GM19438 (cell line): ENCODE data around the gene VPS37D.
"Not testable (repeated sequence)": the region's sequence is repeated elsewhere in the genome, so short reads cannot be mapped to it uniquely, and the experiment has no call there.

ENCODE experiments used
- ATAC-seq: cut with Tn5 transposase; IDR thresholded peaks from one replicate; pipeline ENCODE4 v1.9.1; 2021; ENCODE audit warnings: low read depth; ENCODE audit not compliant: unreplicated experiment

The VPS37D gene

DNA sequence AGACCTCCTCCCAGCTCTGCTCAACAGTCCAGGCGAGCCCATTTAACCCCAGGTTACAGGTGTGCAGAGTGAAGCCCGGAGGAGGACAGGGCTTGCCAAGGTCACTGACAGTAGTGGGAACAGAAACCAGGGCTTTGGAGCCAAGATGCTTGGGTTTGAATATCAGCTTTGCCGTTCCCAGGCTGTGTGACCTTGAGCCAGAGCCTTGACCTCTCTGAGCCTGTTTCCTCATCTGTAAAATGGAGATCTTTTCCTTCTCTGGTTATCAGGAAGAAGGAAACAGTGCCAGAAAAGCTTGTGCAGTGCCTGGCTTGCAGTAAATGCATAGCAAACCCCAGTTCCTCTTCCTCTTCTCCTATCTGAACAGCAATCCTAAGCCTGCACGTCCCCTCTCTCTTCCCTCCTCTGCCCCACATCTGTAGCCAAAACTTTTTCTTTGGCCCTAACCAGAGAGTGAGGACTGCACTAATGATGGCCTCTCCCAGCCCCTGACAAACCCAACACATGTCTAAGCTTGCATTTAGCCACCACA is 21.9 kb upstream of the VPS37D start:
- ATAC-seq: no peak

DNA sequence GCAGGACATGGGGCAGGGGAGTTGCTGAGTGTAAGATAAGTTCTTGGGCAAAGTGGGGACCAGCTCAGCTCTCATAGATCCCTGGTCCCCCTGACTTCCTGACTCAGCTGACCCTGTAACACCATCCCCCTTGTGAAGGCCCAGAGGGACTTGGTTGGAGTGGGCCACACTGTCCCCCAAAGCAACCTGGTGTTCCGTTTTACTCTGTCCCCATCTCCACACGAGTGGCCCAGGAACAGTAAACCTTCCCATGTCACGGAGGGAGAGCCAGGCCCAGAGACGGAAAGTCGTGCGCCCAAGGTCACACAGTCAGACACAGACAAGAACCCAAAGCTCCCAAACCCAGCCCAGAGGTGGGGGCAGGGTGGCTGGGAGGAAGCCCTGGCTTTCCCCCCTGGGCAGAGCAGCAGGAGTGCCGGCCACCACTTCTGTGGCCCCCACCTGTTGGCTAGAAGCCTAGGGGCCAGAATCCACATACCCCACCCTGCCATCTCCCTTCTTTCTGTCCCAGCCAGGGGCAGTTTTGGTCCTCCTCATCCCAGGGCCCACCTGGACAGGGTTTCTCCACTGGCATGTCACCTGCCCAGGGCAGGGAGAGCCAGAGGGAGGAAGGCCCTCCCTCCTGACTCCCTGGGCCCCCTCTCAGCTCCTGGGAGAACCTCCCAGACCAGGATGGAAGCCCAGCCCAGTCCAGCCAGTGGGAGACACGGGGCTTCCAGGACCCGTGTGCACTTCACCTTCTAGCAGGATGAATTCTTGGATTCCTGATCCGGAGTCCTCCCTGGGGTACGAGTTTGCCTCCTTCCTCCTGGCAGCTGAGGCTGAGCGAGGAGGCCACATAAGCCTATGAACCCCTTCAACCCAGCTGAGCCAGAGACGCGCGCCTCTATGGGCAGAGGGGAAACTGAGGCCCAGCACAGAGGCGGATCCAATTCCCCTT is 20.6 kb upstream of the VPS37D start:
- ATAC-seq: no peak

DNA sequence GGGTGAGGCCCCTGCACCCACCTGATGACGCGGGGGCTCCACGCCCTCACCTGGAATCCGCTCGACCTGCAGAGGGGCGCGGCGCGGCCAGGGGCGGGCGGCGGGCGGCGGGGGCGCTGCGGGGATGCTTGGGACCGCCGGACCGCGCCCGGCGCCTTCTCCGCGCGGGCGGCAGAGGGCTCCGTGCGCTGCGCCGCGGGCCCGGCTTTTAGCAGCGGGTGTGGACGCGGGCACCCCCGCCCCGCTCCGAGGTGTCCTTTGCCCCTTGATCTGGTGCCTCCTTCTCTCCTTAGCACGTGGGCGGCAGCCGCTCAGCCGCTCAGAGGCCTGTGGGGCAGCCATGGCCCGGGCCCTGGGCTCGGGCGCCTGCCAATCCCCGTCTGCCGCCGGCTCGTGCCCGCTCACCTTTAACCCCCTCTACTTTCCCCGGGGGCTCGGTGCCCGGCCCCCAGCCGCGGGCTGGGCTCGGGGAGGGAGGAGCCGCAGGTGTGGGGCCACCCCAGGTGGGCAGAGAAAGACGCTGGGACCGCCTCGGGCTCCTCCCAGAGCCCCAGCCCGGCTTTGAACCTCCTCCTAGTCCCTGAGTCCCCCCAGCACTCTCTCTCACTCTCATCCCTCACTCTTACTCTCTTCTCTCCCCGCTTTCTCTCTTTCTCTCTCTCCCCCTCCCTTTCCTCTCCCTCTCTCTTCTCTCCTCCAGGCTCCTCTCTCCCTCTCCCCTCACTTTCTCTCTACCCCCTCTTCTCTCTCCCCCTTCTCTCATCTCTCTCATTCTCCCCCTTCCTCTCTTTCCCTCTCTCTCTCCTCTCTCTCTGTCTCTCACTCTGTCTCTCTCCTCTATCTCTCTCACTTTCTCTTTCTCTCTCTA is 19.7 kb upstream of the VPS37D start:
- ATAC-seq: no peak

DNA sequence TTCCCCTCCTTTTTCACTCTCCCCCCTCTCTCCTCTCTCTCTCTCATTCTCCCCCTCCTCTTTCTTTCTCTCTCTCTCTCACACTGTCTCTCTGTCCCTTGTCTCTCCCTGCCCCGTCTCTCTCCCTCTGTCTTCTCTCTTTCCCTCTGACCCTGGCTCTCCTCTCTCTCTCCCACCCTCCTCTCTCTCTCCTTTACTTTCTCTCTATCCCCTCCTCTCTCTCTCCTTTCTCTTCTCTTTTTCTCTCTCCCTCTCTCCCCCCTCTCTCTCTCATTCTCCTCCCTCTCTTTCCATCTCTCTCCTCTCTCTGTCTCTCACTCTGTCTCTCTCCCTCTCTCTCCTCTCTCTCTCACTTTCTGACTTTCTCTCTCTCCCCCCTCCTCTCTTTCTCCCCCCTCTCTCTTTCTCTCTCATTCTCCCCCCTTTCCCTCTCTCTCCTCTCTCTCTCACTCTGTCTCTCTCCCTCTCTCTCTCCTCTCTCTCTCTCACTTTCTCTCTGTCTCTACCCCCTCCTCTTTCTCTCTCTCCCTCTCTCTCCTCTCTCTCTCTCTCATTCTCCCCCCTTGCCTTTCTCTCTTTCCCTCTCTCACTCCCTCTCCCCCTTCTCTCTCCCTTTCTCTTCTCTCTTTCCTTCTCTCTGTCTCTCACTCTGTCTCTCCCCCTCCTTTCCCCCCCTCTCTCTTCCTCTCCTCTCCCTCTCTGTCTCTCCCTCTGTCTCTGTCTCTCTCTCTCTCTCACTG is 18.9 kb upstream of the VPS37D start:
- ATAC-seq: no peak

DNA sequence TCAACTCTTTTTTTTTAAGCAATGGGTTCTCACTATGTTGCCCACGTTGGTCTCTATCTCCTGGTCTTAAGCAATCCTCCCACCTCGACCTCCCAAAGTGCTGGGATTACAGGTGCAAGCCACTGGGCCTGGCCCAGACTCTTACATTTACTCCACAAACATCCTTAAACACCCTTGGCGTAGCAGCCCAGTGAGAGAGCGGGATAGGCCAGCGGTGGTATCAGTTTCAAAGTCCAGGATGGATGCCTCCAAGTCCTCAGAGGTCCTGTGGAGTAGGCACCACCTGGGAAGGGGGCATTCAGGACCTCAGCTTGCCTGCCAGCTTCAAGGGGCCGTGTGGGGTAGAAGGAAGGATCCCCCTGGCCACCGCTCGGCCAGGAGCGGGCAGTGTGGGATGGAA is 18.1 kb upstream of the VPS37D start:
- ATAC-seq: no peak

DNA sequence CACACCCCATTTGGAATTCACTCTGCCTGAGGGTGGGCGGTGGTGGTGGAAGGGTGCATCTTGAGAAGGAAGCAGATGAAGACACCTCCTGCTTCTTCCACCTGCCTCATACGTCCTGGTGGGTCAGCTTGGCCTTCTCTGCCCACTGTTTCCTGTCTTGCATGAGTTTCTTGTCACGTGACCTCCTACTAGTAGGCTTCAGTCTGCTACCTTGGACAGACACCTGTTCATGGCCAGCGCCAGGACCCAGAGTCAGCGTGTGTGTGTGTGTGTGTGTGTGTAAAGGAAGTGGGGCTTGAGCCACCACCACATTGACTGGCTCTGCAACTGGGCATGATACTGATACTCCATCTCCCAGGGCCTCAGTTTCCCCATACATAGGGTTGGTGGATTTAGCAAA is 17.1 kb upstream of the VPS37D start:
- no peak for ATAC-seq

DNA sequence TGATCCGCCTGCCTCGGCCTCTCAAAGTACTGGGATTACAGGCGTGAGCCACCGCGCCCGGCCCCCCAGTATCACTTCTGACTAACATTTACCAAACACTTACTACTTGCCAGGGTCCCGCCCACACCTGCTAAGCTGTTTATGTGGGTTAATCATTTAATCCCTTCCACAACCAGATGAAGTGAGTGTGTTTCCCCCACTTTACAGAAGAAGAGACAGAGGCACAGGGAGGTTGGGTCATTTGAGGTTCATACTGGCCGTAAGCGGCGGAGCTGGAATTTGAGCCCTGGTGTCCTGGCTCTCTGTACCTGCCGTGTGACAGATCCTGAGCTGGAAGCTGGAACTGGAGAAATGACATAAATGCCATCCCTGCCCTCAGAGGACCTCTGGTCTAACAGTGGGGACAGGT is 15.1 kb upstream of the VPS37D start:
- no peak for ATAC-seq

DNA sequence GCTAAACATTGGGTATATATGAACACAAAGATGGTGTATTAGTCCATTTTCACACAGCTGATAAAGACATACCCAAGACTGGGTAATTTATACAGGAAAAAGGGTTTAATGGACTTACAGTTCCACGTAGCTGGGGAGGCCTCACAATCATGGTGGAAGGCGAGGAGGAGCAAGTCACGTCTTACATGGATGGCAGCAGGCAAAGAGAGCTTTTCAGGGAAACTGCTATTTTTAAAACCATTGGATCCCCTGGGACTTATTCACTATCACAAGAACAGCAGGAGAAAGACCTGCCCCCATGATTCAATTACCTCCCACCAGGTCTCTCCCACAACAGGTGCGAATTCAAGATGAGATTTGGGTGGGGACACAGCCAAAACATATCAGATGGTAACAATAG is 12.3 kb upstream of the VPS37D start:
- ATAC-seq: not testable (repeated sequence)

DNA sequence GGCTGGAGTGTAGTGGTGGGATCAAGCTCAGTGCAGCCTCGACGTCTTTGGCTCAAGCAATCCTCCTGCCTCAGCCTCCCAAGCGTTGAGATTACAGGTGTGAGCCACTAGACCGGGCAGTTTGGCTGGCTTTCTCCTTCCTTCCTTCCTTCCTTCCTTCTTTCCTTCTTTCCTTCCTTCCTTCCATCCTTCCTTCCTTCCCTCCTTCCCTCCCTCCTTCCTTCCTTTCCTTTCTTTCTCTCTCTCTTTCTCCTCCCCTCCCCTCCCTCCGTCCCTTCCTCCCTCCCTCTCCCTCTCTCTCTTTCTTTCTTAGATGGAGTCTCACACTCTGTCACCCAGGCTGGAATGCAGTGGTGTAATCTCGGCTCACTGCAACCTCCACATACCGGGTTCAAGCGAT is 7.6 kb upstream of the VPS37D start:
- no peak for ATAC-seq

DNA sequence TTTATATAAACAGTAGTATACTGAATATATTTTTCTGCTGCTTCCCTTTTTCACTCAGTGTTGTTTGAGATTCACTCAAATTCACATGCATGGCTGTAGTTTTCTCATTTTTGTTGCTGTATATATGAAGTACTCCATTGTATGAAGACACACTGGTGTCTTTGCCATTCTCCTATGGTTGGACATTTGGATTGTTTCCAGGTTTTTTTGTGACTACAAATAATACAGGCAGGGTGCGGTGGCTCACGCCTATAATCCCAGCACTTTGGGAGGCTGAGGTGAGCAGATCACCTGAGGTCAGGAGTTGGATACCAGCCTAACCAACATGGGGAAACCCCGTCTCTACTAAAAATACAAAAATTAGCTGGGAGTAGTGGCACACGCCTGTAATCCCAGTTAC is 7.0 kb upstream of the VPS37D start:
- ATAC-seq: not testable (repeated sequence)

DNA sequence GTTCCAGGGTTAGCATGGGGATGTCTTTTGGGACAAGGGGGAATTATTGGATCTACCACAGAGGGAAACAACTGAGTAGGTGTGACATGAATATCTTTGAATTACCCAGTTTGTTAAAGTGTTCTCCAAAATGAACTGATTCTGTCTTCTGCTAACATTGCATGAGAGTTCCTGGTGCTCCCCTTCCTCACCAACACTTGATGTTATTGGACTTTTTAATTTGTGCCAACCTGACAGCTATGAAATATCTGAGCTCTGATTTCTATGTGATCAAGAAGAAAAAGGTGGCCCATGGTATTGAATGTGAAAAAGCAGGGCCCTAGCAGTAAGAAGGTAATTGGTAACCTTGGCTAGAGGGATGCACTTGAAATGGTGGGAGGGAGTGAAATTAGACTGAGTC is 4.6 kb upstream of the VPS37D start:
- no peak for ATAC-seq

DNA sequence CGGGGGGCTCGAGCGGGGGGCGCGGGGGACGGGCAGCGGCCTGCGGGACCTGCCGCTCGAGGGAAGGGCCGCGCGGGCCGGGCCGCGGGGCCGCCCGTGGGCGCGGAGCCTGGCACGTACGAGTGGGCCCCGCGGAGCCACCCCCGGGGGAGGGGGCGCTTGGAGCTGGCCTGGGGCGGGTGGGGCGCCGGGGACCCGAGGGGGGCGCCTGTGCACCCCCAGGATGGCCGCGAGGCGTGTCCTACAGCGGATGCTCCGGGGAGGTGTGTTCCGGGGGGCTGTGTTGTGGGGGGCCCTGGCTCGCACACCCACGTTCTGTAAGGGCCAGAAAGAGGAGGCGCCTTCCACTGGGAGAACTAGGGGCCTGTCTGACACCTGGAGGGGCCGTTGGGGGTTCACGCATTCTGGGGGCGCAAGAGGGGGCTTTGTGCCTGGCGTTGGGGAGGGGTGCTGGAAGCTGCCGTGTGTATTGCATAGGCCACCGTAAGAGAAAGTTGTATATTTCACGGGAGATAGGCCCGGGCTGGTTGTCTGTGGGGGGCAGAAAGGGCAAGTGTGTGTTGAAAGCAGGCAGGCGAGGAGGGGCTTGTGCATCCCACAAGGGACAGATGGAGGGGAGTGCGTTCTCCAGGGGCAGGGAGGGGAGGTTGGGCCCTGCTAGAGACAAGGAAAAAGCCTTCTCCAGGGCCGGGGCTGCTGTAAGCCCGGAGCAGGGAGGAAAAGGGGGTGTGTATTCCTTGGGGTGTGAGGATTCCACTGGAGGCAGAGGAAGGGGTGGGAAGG is 663 bp downstream of the VPS37D start:
- ATAC-seq: peak; percentile 10

DNA sequence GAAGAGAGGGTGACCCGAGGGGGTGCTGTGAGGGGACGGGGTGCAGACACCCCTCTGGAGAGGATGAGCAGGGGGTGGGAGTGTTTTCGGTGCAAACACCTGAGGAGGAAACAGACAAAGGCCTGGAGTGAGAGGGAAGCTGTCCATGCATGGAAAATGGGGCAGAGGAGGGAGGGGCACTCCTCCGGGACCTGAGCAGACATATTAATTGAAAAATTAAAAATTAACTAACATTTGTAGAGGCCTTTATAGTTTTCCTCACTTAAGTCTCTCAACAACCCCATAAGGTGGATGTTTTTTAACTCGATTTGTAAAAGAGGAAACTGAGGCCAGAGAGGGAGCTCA is 1.2 kb downstream of the VPS37D start:
- no peak for ATAC-seq

DNA sequence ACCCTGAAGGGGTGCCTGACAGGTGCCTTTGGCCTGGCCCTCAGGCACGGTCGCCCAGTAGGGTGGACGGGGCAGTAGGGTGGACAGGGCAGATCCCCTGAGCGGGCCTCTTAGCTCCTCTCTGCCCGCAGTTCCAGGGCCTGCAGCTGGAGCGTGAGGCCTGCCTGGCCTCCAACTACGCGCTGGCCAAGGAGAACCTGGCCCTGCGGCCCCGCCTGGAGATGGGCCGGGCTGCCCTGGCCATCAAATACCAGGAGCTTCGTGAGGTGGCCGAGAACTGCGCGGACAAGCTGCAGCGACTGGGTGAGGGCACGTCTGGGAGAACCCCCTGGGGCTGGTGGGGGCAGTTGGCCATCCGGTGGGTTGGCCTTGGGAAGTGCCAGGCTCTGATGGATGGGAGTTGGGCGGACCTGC is 1.7 kb downstream of the VPS37D start:
- ATAC-seq: no peak

DNA sequence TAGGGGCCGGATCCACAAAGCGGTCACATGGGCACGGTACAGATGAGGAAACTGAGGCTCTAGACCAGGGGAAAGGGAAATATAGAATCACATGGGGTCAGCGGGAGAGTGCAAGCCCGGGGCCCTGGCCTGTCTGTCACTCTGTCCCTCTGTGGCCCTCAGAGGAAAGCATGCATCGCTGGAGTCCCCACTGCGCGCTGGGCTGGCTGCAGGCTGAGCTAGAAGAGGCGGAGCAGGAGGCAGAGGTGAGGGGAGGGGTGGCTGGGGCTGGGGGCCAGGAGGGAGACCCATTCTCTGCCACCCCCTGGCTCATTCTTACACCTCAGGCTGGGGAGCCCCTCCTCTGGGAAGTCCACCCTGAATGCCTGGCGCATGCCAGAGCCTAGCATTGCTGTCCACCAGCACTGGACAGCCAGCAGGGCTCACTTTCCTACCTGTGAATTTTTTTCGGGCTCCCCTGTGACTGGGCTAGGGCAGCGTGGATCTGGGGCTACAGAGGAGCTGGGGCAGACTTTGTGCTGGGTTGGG is 2.3 kb downstream of the VPS37D start:
- no peak for ATAC-seq

DNA sequence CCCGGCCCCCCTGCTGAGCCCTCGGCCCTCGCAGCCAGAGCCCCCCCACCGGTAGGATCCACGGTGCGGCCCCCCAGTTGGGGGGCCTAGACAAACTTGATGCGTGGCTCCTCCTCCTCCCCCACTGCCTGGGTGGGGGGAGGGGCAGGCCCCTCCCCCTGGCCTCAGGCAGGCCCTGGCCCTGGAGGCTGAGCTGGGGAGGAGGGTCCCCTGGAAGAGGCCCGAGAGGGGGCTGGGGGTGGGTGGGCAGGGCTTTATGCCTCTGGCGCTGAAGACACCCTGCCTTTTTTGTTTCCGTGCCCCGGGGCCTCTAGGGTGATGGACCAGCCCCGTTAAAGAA is 3.7 kb downstream of the VPS37D start:
- no peak for ATAC-seq

DNA sequence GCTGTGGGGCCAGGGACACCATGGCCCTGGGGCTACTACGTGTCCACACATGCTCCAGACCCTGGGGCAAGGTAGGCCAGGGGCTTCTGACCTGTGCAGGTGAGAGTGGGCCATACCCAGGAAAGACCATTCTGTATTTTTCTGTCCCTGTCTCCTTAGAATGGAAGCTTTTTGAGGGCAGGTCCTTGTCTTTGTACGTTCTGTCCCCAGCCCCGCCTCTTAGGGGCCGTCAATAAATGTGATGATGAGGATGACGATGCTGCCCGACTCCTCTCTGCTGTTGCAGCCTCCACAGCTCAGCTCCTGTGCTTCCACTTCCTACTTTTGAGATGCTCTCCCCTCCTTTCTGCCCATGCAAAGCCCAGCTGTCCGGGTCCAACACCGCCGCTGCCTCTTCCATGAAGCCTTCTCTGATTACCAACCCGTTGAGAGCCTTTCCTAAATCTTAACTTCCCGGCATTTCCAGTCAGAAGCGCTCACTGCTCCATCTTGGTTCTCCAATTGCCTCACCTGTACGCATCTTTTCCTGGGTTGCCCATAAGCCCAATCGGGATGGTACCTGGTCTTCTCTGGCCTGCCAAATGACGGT is 4.3 kb downstream of the VPS37D start:
- no peak for ATAC-seq

DNA sequence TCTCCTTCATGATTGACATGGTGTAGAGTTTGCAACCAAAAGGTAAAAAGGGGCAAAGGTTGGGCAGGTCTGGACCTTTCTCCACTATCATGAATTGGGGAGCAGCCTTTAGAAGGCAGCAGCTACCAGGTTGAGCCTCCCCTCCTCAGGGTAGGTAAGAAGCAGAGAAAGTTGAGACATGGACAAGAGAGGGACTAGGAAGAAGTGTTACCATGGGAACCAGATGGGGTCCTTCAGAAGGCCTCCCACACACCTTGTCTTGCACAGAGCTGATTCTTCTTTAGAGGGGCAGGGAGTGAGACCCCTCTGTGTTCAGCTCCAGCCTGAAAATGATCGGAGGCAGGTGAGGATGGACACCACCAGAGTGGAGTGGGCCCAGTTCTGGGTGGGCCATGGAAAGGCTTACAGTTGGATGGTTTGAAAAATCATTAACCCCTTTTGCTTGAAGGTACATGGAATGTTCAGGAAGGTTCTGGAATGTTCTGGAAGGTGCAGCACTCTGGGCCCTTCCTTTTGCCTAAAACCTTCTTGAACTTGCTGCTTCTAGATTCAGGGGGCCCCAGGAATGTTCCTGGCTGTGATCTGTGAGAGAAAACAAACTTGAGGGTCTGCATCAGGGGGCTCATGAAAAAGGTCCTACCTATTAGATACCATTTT is 7.0 kb downstream of the VPS37D start:
- no peak for ATAC-seq

DNA sequence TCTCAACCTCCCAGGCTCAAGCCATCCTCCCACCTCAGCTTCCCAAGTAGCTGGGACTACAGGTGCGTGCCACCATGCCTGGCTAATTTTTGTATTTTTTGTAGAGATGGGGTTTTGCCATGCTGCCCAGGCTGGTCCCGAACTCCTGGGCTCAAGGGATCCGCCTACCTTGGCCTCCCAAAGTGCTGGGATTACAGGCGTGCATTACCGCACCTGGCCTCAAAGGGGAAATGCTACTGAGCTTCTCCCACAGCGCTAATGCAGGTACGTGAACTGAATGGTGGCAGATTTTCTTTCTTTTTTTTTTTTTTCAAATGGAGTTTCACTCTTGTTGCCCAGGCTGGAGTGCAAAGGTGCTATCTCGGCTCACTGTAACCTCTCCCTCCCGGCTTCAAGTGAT is 8.4 kb downstream of the VPS37D start:
- not testable (repeated sequence) for ATAC-seq
